ENCODE data around the gene DES. TPM values are rescaled to one million over a fixed set of nuclear protein-coding genes. Genes with fewer than 3 reads are reported as not detected.

The DES gene
- total and polyA plus RNA-seq, 2 donors (not counting 1 experiment from before 2014, with no cell fraction given), result not detected

DNA sequence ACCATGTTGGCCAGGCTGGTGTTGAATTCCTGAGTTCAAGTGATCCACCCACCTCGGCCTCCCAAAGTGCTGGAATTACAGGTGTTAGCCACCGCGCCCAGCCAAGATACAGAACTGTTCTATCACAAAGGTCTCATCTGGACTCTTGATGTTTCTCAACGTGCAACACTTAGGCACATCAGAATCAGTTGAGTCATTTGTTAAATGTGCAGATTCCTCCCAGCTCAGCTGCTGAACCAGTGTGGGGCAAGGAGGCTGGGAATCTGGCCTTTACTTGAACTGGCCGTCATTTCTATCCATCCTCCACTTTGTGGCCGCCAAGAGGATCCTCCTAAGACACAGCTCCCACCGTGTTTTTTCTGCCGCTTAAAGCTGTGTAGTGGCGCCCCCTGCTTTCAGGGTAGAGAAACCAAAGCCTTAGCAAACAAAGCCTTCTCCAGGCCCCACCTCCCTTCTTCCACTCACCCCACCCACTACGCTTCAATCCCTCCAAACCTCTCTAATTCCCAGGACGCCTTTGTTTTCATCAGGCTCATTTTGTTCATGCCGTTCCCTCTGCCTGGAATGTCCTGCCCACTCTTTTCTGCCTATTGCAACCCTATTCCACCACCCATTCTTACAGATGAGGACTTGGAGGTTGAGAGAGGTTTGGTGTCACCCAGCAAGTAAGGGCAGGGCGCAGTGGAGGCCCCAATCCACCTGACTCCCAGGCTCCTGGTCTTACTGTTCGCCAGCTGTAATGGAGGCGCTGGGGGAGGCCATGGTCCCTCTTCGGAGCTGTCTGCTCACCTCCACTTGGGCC lies 15.7 kb downstream of the DES start:
- CTCF ChIA-PET, result interaction anchor here (0.9 kb wide), 1 partner anchor 32 kb away, joined by 3 read pairs; no protein-coding TSS in a partner anchor
- WGBS (ENCODE audit: insufficient coverage), result 73% methylated on average over 11 of the region's 16 CpGs
- Histone ChIP-seq H3K79me2 (ENCODE audit: control insufficient read depth, insufficient read depth, low read length) (no peaks in the 10 kb centered on the region), H3K27ac (ENCODE audit: low read length in 2 of 2) (no peak overlapping the region), H4K20me1 (ENCODE audit: control insufficient read depth, insufficient read depth, low read length, poor library complexity, severe bottlenecking) (no peaks in the 10 kb centered on the region), H3K9ac (ENCODE audit: low read length) (no peak overlapping the region), H3K4me3 (ENCODE audit: control extremely low read depth in 1 of 5, extremely low read depth in 1 of 5, insufficient read depth in 1 of 5, low read depth in 2 of 5, low read length in 4 of 5) (no peak overlapping the region), H2AFZ (ENCODE audit: insufficient read depth, low read depth, low read length, poor library complexity, severe bottlenecking) (no peak overlapping the region), H3K36me3 (replicated peaks in 1 of 2; ENCODE audit: control extremely low read depth in 1 of 2, control insufficient read depth in 1 of 2, extremely low read depth in 1 of 2, insufficient read depth in 2 of 2, low read length in 1 of 2) (no peaks in the 10 kb centered on the region), H3K4me2 (replicated peaks; ENCODE audit: low read depth, low read length, poor library complexity, severe bottlenecking) (no peak overlapping the region), H3K9me3 (ENCODE audit: control extremely low read depth in 1 of 3, control insufficient read depth in 2 of 3, insufficient read depth in 1 of 3, low read length in 2 of 3) (peaks cover 0 to 10% (median 0%) of the 10 kb centered on the region in 3 donors), H3K27me3 (replicated peaks in 1 of 4; ENCODE audit: control extremely low read depth in 1 of 4, control insufficient read depth in 3 of 4, insufficient read depth in 4 of 4, low read length in 3 of 4) (peaks cover 0 to 35% (median 15%) of the 10 kb centered on the region in 4 experiments), H3K4me1 (ENCODE audit: control insufficient read depth in 2 of 2, insufficient read depth in 2 of 2, low read length in 2 of 2) (peaks cover 0 to 6% of the 10 kb centered on the region in 2 donors)
- ATAC-seq (ENCODE audit: low read depth) (no peak), DNase-seq (no peak)
- Mint-ChIP-seq H3K27me3 (peaks cover 34% of the 10 kb centered on the region), H3K4me3 (no peak overlapping the region), H3K9me3 (ENCODE audit: insufficient read depth) (no peaks in the 10 kb centered on the region), H3K4me1 (no peaks in the 10 kb centered on the region), H3K27ac (no peak overlapping the region)
- no peak for TF ChIP-seq EZH2 (IDR thresholded peaks at IDR 0.05; ENCODE audit: borderline replicate concordance, insufficient read depth, low read depth, low read length, poor library complexity, severe bottlenecking)
- TF ChIP-seq, protein P1, sequence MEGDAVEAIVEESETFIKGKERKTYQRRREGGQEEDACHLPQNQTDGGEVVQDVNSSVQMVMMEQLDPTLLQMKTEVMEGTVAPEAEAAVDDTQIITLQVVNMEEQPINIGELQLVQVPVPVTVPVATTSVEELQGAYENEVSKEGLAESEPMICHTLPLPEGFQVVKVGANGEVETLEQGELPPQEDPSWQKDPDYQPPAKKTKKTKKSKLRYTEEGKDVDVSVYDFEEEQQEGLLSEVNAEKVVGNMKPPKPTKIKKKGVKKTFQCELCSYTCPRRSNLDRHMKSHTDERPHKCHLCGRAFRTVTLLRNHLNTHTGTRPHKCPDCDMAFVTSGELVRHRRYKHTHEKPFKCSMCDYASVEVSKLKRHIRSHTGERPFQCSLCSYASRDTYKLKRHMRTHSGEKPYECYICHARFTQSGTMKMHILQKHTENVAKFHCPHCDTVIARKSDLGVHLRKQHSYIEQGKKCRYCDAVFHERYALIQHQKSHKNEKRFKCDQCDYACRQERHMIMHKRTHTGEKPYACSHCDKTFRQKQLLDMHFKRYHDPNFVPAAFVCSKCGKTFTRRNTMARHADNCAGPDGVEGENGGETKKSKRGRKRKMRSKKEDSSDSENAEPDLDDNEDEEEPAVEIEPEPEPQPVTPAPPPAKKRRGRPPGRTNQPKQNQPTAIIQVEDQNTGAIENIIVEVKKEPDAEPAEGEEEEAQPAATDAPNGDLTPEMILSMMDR (IDR thresholded peaks at IDR 0.05), result peak; percentile 26
- POLR2A ChIA-PET, result no interaction called here
- intact Hi-C loops (cut with micrococcal nuclease), result no loop called here

DNA sequence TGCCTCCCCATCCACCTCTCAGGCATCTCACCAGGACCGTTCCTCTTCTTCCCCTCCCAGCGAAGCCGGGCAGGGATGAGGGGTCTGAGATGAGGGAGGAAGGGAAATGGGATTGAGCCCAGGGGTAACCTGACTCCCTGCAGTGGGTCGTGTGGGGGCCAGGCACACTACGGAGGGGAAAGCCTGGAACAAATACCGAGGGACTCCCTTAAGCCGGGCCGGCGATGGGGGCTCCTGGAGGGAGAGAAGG lies 16.2 kb downstream of the DES start:
- intact Hi-C loops (cut with micrococcal nuclease), result no loop called here
- 55% methylated on average over 2 of the region's 9 CpGs for WGBS (ENCODE audit: insufficient coverage)
- Histone ChIP-seq H3K79me2 (ENCODE audit: control insufficient read depth, insufficient read depth, low read length) (no peaks in the 10 kb centered on the region), H3K4me2 (replicated peaks; ENCODE audit: low read depth, low read length, poor library complexity, severe bottlenecking) (no peak overlapping the region), H4K20me1 (ENCODE audit: control insufficient read depth, insufficient read depth, low read length, poor library complexity, severe bottlenecking) (no peaks in the 10 kb centered on the region), H3K27me3 (replicated peaks in 1 of 4; ENCODE audit: control extremely low read depth in 1 of 4, control insufficient read depth in 3 of 4, insufficient read depth in 4 of 4, low read length in 3 of 4) (peaks cover 0 to 40% (median 16%) of the 10 kb centered on the region in 4 experiments), H3K27ac (ENCODE audit: low read length in 2 of 2) (no peak overlapping the region), H2AFZ (ENCODE audit: insufficient read depth, low read depth, low read length, poor library complexity, severe bottlenecking) (no peak overlapping the region), H3K4me1 (ENCODE audit: control insufficient read depth in 2 of 2, insufficient read depth in 2 of 2, low read length in 2 of 2) (peaks cover 0 to 6% of the 10 kb centered on the region in 2 donors), H3K9me3 (ENCODE audit: control extremely low read depth in 1 of 3, control insufficient read depth in 2 of 3, insufficient read depth in 1 of 3, low read length in 2 of 3) (peaks cover 0 to 10% (median 0%) of the 10 kb centered on the region in 3 donors), H3K9ac (ENCODE audit: low read length) (no peak overlapping the region), H3K4me3 (ENCODE audit: control extremely low read depth in 1 of 5, extremely low read depth in 1 of 5, insufficient read depth in 1 of 5, low read depth in 2 of 5, low read length in 4 of 5) (no peak overlapping the region), H3K36me3 (replicated peaks in 1 of 2; ENCODE audit: control extremely low read depth in 1 of 2, control insufficient read depth in 1 of 2, extremely low read depth in 1 of 2, insufficient read depth in 2 of 2, low read length in 1 of 2) (no peaks in the 10 kb centered on the region)
- DNase-seq (no peak), ATAC-seq (ENCODE audit: low read depth) (no peak)
- H3K4me3 Mint-ChIP-seq, result no peak overlapping the region
- no peak overlapping the region for H3K27ac Mint-ChIP-seq
- H3K27me3 Mint-ChIP-seq, result peaks cover 34% of the 10 kb centered on the region
- no peak for TF ChIP-seq EZH2 (IDR thresholded peaks at IDR 0.05; ENCODE audit: borderline replicate concordance, insufficient read depth, low read depth, low read length, poor library complexity, severe bottlenecking)
- TF ChIP-seq, protein P1 (IDR thresholded peaks at IDR 0.05), result no peak
- ChIA-PET POLR2A (no interaction called here), CTCF (no interaction called here)
- H3K9me3 Mint-ChIP-seq (ENCODE audit: insufficient read depth), result no peaks in the 10 kb centered on the region
- H3K4me1 Mint-ChIP-seq, result no peaks in the 10 kb centered on the region
